Kidney epithelial cell (primary cell): ENCODE data around the gene ALDH3A2. TPM values are rescaled to one million over a fixed set of nuclear protein-coding genes. Genes with fewer than 3 reads are reported as not detected.
A peak's percentile ranks its signal among the peaks of the same experiment; 100 is the strongest.

Experiments
- DNase-seq: peaks from one replicate; pipeline ENCODE4 v3.0.0-alpha.2; 2010; ENCODE audit warnings: low read depth
- H3K27me3 ChIP-seq: 2 replicates; pipeline ENCODE4 v1.6.0; 2011; ENCODE audit warnings: low read length; ENCODE audit not compliant: control insufficient read depth, insufficient read depth
- H3K36me3 ChIP-seq: 2 replicates; pipeline ENCODE4 v1.5.1; 2011; ENCODE audit warnings: low read length; ENCODE audit not compliant: control insufficient read depth, insufficient read depth
- H3K4me3 ChIP-seq: 2 replicates; pipeline ENCODE4 v1.5.1; 2011; ENCODE audit warnings: low read depth, mild to moderate bottlenecking, control low read depth, low read length
- total RNA-seq: library from RNA; depleted of rRNA; stranded (reverse); fragments of >200 nt; gene quantifications from 2 replicates; pipeline ENCODE4 v1.2.3, GENCODE V29; 2015
- TF ChIP-seq, protein P1 (sequence below): IDR thresholded peaks from 2 replicates; pipeline ENCODE4 v1.5.1; 2011; ENCODE audit warnings: mild to moderate bottlenecking, moderate library complexity, low read length, control low read depth, inconsistent platforms; ENCODE audit not compliant: insufficient read depth, poor library complexity, severe bottlenecking

The ALDH3A2 gene
- total RNA-seq, result 20.9 and 26.4 TPM in 2 replicates

DNA sequence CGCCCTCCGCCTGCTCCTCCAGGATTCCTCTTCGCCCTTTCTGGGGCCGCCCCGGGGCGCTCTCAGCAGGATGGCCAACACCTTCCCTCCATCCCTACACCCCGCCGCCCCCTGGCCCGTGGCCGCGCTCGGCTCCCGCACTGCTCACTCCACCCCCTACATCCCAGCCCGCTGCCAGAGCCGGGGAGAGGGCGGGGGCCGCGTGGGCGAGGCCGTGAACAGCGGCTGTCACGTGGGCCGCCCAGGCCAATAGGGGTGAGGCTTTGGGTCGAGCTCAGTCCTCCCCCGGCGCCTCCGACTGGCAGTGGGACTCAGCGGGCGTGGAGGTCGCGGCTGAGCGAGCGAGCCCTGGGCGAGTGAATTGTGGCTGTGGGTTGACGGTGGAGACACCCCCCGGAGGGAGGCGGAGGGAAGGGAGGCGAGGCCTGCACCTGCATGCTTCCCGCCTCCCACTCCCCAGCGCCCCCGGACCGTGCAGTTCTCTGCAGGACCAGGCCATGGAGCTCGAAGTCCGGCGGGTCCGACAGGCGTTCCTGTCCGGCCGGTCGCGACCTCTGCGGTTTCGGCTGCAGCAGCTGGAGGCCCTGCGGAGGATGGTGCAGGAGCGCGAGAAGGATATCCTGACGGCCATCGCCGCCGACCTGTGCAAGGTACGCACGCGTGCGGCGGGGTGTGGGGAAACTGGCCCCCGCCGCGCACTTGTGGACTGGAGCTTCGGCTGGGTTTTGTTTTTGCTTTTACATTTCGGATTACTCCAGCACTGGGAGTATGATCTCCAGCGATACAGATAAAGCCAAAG is at the start of gene ALDH3A2:
ALDH3A2 (plus strand) TSS at position 277 of the 799 bp plus-strand sequence; CDS start at position 498, 221 bp downstream.
- Histone ChIP-seq H3K27me3 (no peaks in the 10 kb centered on the region), H3K36me3 (no peaks in the 10 kb centered on the region), H3K4me3 (peak within 1 kb of the TSS; percentile 65)
- peak; percentile 66 for DNase-seq
- TF ChIP-seq, protein P1, sequence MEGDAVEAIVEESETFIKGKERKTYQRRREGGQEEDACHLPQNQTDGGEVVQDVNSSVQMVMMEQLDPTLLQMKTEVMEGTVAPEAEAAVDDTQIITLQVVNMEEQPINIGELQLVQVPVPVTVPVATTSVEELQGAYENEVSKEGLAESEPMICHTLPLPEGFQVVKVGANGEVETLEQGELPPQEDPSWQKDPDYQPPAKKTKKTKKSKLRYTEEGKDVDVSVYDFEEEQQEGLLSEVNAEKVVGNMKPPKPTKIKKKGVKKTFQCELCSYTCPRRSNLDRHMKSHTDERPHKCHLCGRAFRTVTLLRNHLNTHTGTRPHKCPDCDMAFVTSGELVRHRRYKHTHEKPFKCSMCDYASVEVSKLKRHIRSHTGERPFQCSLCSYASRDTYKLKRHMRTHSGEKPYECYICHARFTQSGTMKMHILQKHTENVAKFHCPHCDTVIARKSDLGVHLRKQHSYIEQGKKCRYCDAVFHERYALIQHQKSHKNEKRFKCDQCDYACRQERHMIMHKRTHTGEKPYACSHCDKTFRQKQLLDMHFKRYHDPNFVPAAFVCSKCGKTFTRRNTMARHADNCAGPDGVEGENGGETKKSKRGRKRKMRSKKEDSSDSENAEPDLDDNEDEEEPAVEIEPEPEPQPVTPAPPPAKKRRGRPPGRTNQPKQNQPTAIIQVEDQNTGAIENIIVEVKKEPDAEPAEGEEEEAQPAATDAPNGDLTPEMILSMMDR, result no peak

DNA sequence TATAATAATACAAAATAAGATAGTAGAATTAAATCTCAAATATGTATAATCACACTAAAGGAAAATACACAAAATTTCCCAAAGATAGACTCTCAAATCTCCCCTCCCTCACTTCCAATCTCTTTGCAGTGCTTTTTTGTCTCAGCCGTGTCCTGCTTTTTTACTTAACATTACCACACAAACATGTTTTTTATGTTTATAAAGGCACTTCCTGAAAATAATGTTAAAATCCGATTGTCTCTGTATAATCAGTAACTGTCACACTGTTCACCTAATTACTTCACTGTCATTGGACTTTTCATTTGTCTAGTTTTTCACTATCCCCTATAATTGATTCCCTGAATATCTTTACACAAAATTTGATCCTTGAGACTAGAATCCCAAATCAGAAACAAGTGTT is 38.2 kb upstream of the ALDH3A2 start:
- TF ChIP-seq, protein P1, result no peak
- Histone ChIP-seq H3K36me3 (no peaks in the 10 kb centered on the region), H3K4me3 (no peak overlapping the region), H3K27me3 (no peaks in the 10 kb centered on the region)
- no peak for DNase-seq

DNA sequence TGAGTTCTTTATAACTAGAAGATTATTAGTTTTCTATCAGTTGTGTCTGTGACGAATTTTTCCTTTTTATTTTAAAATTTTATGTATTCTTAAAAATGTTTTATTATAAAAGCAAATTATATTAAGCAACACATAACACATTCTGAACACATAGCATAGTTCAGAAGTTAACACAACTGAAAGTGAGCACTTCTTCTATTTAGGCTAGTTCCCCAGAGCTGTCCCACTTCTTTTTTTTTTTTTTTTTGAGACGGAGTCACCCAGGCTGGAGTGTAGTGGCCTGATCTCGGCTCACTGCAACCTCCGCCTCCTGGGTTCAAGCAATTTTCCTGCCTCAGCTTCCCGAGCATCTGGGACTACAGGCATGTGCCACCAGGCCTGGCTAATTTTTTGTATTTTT is 37.7 kb upstream of the ALDH3A2 start:
- no peak for DNase-seq
- Histone ChIP-seq H3K4me3 (no peak overlapping the region), H3K27me3 (no peaks in the 10 kb centered on the region), H3K36me3 (no peaks in the 10 kb centered on the region)
- TF ChIP-seq, protein P1, result no peak

DNA sequence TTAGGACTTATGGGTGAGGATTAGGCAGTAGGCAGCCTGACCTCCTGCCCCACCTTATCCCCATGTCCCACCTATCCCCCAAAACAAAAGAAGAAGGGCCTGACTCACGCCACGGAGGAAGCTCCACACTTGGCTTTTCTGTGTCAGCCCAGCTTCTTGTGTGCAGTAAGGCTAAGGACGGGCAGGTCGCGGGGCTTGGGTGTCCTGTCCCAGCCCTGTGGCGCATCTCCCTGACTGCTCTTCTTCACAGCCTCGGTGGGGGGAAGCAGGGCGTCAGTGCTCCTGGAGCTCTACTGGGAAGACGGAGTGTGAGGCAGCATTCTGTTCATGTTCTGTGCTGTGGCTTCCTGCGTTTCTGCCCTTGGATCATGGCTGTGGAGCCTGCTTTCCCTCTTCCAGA is 34.6 kb upstream of the ALDH3A2 start:
- no peak for DNase-seq
- TF ChIP-seq, protein P1, result no peak
- Histone ChIP-seq H3K4me3 (no peak overlapping the region), H3K36me3 (no peaks in the 10 kb centered on the region), H3K27me3 (no peaks in the 10 kb centered on the region)

DNA sequence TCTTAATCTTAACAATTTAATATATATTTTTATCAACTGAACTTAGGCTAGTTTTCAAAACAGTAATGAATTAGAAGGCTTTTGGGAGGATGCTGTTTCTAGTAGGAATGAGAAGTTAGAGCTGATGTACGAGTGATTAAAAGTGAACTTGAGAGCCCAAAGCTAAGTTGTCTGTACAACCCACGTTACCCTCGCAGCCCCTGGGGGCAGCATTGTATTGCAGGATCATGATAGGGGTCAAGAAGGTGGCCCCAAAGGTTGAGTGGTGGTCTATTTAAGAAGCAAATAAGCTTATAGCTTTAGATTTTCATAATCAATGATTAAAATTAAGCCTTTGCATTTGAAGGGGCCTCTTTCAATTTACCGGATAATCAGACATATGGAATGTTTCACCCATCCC is 33.7 kb upstream of the ALDH3A2 start:
- Histone ChIP-seq H3K4me3 (no peak overlapping the region), H3K27me3 (no peaks in the 10 kb centered on the region), H3K36me3 (no peaks in the 10 kb centered on the region)
- TF ChIP-seq, protein P1, result no peak
- no peak for DNase-seq

DNA sequence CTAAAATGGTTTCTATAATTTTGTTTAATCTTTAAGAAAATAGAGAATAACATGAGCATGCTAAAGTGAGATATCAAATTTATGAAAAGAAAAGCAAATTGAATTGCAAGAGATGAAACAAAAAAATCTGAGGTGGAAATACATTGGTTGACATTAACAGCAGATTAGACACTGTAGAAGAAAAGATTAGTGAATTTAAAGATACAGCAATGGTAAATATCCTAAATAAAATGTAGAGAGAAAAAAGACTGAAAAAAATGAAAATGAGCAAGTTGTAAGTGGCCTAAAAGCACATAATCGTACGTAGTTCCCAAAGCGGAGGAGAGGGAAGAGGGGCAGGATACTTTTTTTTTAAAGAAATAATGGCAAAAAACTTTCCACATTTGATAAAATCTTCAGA is 30.5 kb upstream of the ALDH3A2 start:
- no peak overlapping the region for H3K4me3 ChIP-seq

More for the DNA sequence above, 30.5 kb upstream of the ALDH3A2 start:
- TF ChIP-seq, protein P1, result no peak
- Histone ChIP-seq H3K27me3 (no peaks in the 10 kb centered on the region), H3K36me3 (no peaks in the 10 kb centered on the region)
- DNase-seq, result no peak
